Measurements from ENCODE around the gene MRGPRD.

The MRGPRD gene

GRCh38 chr11:68979931-68980775, 633 bp downstream of the MRGPRD start:
- TF ChIP-seq TAF1 (IDR thresholded peaks at IDR 0.05; ENCODE audit: borderline replicate concordance, insufficient read depth, low read length) (no peak), FOXP2 (optimal IDR thresholded peaks at IDR 0.05; ENCODE audit: borderline replicate concordance, extremely low read depth, extremely low read length, insufficient read depth) (no peak), SIN3A (IDR thresholded peaks at IDR 0.05; ENCODE audit: borderline replicate concordance, insufficient read depth, low read length) (no peak), POLR2AphosphoS5 (IDR thresholded peaks at IDR 0.05; ENCODE audit: low read depth, low read length) (no peak)
- TF ChIP-seq, protein P1, sequence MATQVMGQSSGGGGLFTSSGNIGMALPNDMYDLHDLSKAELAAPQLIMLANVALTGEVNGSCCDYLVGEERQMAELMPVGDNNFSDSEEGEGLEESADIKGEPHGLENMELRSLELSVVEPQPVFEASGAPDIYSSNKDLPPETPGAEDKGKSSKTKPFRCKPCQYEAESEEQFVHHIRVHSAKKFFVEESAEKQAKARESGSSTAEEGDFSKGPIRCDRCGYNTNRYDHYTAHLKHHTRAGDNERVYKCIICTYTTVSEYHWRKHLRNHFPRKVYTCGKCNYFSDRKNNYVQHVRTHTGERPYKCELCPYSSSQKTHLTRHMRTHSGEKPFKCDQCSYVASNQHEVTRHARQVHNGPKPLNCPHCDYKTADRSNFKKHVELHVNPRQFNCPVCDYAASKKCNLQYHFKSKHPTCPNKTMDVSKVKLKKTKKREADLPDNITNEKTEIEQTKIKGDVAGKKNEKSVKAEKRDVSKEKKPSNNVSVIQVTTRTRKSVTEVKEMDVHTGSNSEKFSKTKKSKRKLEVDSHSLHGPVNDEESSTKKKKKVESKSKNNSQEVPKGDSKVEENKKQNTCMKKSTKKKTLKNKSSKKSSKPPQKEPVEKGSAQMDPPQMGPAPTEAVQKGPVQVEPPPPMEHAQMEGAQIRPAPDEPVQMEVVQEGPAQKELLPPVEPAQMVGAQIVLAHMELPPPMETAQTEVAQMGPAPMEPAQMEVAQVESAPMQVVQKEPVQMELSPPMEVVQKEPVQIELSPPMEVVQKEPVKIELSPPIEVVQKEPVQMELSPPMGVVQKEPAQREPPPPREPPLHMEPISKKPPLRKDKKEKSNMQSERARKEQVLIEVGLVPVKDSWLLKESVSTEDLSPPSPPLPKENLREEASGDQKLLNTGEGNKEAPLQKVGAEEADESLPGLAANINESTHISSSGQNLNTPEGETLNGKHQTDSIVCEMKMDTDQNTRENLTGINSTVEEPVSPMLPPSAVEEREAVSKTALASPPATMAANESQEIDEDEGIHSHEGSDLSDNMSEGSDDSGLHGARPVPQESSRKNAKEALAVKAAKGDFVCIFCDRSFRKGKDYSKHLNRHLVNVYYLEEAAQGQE (IDR thresholded peaks at IDR 0.05; ENCODE audit: insufficient read depth in 1 of 2, low read depth in 2 of 2, low read length in 2 of 2): no peak

DNA sequence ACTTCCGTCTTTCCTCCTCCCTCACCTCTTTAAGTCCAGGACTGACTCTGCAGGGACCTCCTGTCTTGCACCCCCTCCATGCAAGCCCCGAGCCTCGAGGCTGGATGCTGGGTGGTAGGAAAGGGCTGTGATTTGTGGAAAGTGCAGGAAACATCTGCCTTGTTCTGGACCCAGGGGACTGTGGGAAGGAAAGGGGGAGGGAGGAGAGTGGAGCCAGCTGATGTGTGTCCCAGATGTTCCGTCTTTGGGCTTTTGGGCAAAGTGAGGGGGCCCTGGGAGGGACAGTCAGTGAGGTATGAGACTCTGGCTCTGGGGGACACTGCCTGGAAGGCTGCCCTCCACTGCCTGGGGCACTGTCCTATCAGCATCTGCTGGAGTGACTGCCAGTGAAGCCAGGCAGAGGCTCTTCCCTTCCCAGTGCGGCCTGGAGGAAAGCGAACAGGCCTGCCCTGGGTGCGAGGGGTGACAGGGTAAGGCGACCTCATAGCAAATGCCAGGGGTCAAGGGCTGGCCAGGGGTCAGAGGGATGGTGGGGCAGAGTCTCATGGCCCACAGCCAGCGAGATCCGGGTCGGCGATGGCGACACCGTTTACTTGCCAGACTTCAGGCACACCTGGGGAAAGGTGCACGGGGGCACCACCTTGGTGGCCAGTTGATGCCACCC, 1.7 kb downstream of the MRGPRD start:
- TF ChIP-seq FOXP2 (optimal IDR thresholded peaks at IDR 0.05; ENCODE audit: borderline replicate concordance, extremely low read depth, extremely low read length, insufficient read depth) (no peak), TAF1 (IDR thresholded peaks at IDR 0.05; ENCODE audit: borderline replicate concordance, insufficient read depth, low read length) (no peak), SIN3A (IDR thresholded peaks at IDR 0.05; ENCODE audit: borderline replicate concordance, insufficient read depth, low read length) (no peak), POLR2AphosphoS5 (IDR thresholded peaks at IDR 0.05; ENCODE audit: low read depth, low read length) (no peak)
- TF ChIP-seq, protein P1 (IDR thresholded peaks at IDR 0.05; ENCODE audit: insufficient read depth in 1 of 2, low read depth in 2 of 2, low read length in 2 of 2): no peak

- TF ChIP-seq, protein P1 (IDR thresholded peaks at IDR 0.05; ENCODE audit: insufficient read depth in 1 of 2, low read depth in 2 of 2, low read length in 2 of 2): no peak
- TF ChIP-seq TAF1 (IDR thresholded peaks at IDR 0.05; ENCODE audit: borderline replicate concordance, insufficient read depth, low read length): no peak
- TF ChIP-seq FOXP2 (optimal IDR thresholded peaks at IDR 0.05; ENCODE audit: borderline replicate concordance, extremely low read depth, extremely low read length, insufficient read depth): no peak
- no peak for TF ChIP-seq SIN3A (IDR thresholded peaks at IDR 0.05; ENCODE audit: borderline replicate concordance, insufficient read depth, low read length)
- TF ChIP-seq POLR2AphosphoS5 (IDR thresholded peaks at IDR 0.05; ENCODE audit: low read depth, low read length): no peak
Measured at GRCh38 chr11:68978626-68978930, 2.2 kb downstream of the MRGPRD start.

DNA sequence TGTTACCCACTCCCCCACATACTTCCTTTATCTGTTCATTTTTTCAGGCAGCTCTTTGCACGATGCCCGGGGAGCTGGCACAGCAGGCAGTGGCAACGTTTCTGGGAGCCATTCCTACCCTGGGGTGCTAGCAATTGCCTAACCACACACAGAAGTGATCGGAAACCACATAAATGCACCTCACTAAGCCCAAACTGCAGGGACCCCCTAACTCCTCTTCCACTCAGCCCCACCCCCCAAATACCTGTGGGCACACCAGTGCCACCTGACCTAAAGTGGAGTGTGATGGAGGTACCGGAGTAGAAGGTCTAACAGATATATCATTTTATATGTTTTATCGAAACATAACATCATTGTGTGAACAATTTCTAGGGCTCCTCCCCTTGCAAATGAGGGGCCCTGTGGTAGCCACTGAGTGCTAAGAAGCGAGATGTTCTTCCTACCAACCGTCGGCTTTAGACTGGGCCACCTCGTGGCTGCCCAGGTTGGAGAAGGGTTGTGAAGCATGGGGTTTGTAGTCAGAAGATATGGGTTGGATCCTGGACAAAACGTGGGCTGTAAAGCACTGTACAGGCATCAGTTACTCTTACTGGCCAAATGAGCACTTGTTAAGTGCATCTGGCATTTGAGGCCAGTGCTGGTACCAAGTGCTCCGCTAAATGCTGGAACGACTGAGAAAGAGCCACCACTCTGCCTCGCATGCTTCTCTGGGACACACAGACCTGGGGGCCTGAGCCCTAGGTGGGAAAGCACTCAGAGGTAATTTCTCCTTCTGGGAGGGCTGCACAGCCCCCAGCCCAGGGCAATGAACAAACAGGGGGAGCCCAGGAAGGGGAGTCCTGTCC, 2.8 kb downstream of the MRGPRD start:
- TF ChIP-seq FOXP2 (optimal IDR thresholded peaks at IDR 0.05; ENCODE audit: borderline replicate concordance, extremely low read depth, extremely low read length, insufficient read depth) (no peak), TAF1 (IDR thresholded peaks at IDR 0.05; ENCODE audit: borderline replicate concordance, insufficient read depth, low read length) (no peak), POLR2AphosphoS5 (IDR thresholded peaks at IDR 0.05; ENCODE audit: low read depth, low read length) (no peak), SIN3A (IDR thresholded peaks at IDR 0.05; ENCODE audit: borderline replicate concordance, insufficient read depth, low read length) (no peak)
- TF ChIP-seq, protein P1 (IDR thresholded peaks at IDR 0.05; ENCODE audit: insufficient read depth in 1 of 2, low read depth in 2 of 2, low read length in 2 of 2): no peak

Measured in PFSK-1 (cell line).